ENCODE measurements around the gene PWWP3B. TPM values are rescaled to one million over a fixed set of nuclear protein-coding genes. Genes with fewer than 3 reads are reported as not detected.

Gene PWWP3B
- polyA plus RNA-seq, 1 donor from 2014 or later: 7.5 TPM

- Histone ChIP-seq H3K9ac (ENCODE audit: low read length) (peak overlapping the region; percentile 56), H3K4me2 (ENCODE audit: low read length) (peak overlapping the region; percentile 65), H3K79me2 (replicated peaks; ENCODE audit: insufficient read depth, low read length) (no peaks in the 10 kb centered on the region), H3K27me3 (ENCODE audit: insufficient read depth, low read depth, low read length) (no peaks in the 10 kb centered on the region), H4K20me1 (ENCODE audit: insufficient read depth) (no peaks in the 10 kb centered on the region), H3F3A (ENCODE audit: insufficient read depth, low read length, poor library complexity, severe bottlenecking) (no peaks in the 10 kb centered on the region), H3K9me2 (ENCODE audit: insufficient read depth, low read length) (no peaks in the 10 kb centered on the region), H3K27ac (ENCODE audit: low read length) (peak overlapping the region; percentile 60), H3K36me3 (ENCODE audit: insufficient read depth, low read length) (no peaks in the 10 kb centered on the region), H3K9me3 (ENCODE audit: low read length) (no peaks in the 10 kb centered on the region), H3K4me3 (ENCODE audit: low read length) (peak overlapping the region; percentile 61), H2AFZ (ENCODE audit: low read depth, low read length) (peak overlapping the region; percentile 21)
- TF ChIP-seq EZH2 (IDR thresholded peaks at IDR 0.05; ENCODE audit: borderline replicate concordance, insufficient read depth, low read length, poor library complexity, severe bottlenecking) (no peak), REST (IDR thresholded peaks at IDR 0.05; ENCODE audit: borderline replicate concordance) (peak; percentile 91), SMC3 (conservative IDR thresholded peaks at IDR 0.05; ENCODE audit: poor library complexity) (no peak), TAF1 (IDR thresholded peaks at IDR 0.05; ENCODE audit: low read depth) (peak; percentile 99), POLR2AphosphoS5 (IDR thresholded peaks at IDR 0.05) (peak; percentile 31), CTCF (IDR thresholded peaks at IDR 0.05; ENCODE audit: poor library complexity, severe bottlenecking) (no peak), RAD21 (conservative IDR thresholded peaks at IDR 0.05) (no peak), MXI1 (conservative IDR thresholded peaks at IDR 0.05; ENCODE audit: poor library complexity, severe bottlenecking) (no peak), EP300 (conservative IDR thresholded peaks at IDR 0.05; ENCODE audit: poor library complexity, severe bottlenecking) (no peak)
Observed at GRCh38 chrX:106177106-106177981, 9.2 kb downstream of the PWWP3B start.

GRCh38 chrX:106177982-106178321 is 9.8 kb downstream of the PWWP3B start:
- H3K4me2 ChIP-seq (ENCODE audit: low read length): no peak overlapping the region
- no peaks in the 10 kb centered on the region for H3K79me2 ChIP-seq (replicated peaks; ENCODE audit: insufficient read depth, low read length)
- peak overlapping the region; percentile 56 for H3K9ac ChIP-seq (ENCODE audit: low read length)
- TF ChIP-seq EP300 (conservative IDR thresholded peaks at IDR 0.05; ENCODE audit: poor library complexity, severe bottlenecking) (no peak), RAD21 (conservative IDR thresholded peaks at IDR 0.05) (no peak), EZH2 (IDR thresholded peaks at IDR 0.05; ENCODE audit: borderline replicate concordance, insufficient read depth, low read length, poor library complexity, severe bottlenecking) (no peak), CTCF (IDR thresholded peaks at IDR 0.05; ENCODE audit: poor library complexity, severe bottlenecking) (no peak), POLR2AphosphoS5 (IDR thresholded peaks at IDR 0.05) (no peak), SMC3 (conservative IDR thresholded peaks at IDR 0.05; ENCODE audit: poor library complexity) (no peak), MXI1 (conservative IDR thresholded peaks at IDR 0.05; ENCODE audit: poor library complexity, severe bottlenecking) (no peak), TAF1 (IDR thresholded peaks at IDR 0.05; ENCODE audit: low read depth) (no peak), REST (IDR thresholded peaks at IDR 0.05; ENCODE audit: borderline replicate concordance) (no peak)
- peak overlapping the region; percentile 60 for H3K27ac ChIP-seq (ENCODE audit: low read length)
- no peak overlapping the region for H2AFZ ChIP-seq (ENCODE audit: low read depth, low read length)
- H3K36me3 ChIP-seq (ENCODE audit: insufficient read depth, low read length): no peaks in the 10 kb centered on the region
- H3F3A ChIP-seq (ENCODE audit: insufficient read depth, low read length, poor library complexity, severe bottlenecking): no peaks in the 10 kb centered on the region
- H3K4me3 ChIP-seq (ENCODE audit: low read length): peak overlapping the region; percentile 61
- H3K27me3 ChIP-seq (ENCODE audit: insufficient read depth, low read depth, low read length): no peaks in the 10 kb centered on the region
- no peaks in the 10 kb centered on the region for H4K20me1 ChIP-seq (ENCODE audit: insufficient read depth)
- H3K9me3 ChIP-seq (ENCODE audit: low read length): no peaks in the 10 kb centered on the region
- no peaks in the 10 kb centered on the region for H3K9me2 ChIP-seq (ENCODE audit: insufficient read depth, low read length)

Measured in neural cell (in vitro differentiated cells).